ENCODE data around the gene VWF.

The VWF gene

DNA sequence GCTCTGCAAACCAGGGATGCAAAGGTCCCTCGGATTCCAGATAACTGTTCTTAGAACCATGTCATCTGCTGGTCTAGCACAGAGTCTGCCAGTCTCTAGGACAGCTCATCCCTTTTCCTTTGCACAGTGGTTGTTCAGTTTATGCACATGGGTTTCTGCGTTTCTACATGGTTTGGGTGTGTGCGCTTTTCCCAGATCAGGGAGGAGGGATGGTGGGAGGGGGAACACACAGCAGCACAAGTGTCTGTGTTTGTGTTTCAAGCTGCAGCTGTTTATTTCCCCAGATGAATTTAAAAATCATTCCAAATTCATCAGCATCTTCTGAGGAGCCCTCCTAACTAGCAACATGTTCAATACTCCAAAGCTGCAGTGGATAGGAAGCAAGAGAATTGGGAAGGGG is 224.8 kb downstream of the VWF start:
- no peak overlapping the region for H3K4me3 ChIP-seq (ENCODE audit: low read length)
- no peak for DNase-seq (ENCODE audit: low read depth)
- TF ChIP-seq CTCF (IDR thresholded peaks at IDR 0.05; ENCODE audit: insufficient read depth, low read depth, low read length, missing control alignments): no peak

GRCh38 chr12:5898874-5899273 is 225.6 kb downstream of the VWF start:
- no peak for TF ChIP-seq CTCF (IDR thresholded peaks at IDR 0.05; ENCODE audit: insufficient read depth, low read depth, low read length, missing control alignments)
- DNase-seq (ENCODE audit: low read depth): no peak
- no peak overlapping the region for H3K4me3 ChIP-seq (ENCODE audit: low read length)
